ENCODE data around the gene PPP1CB.
"Not testable (repeated sequence)": the region's sequence is repeated elsewhere in the genome, so short reads cannot be mapped to it uniquely, and the experiment has no call there.

PPP1CB gene

GRCh38 chr2:28737655-28738054, 14.0 kb upstream of the PPP1CB start:
- DNase-seq (ENCODE audit: low read depth) = no peak
- H3K4me3 ChIP-seq (ENCODE audit: low read depth, low read length) = no peak overlapping the region

DNA sequence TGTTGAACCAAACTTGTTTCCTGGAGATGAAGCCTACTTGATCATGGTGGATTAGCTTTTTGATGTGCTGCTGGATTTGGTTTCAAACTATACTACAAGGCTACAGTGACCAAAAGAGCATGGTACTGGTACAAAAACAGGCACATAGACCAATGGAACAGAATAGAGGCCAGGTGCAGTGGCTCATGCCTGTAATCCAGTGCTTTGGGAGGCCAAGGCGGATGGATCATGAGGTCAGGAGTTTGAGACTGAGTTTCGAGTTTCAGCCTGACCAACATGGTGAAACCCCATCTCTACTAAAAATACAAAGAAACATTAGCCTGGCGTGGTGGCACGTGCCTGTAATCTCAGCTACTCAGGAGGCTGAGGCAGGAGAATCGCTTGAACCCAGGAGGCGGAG, 9.0 kb upstream of the PPP1CB start:
- H3K4me3 ChIP-seq (ENCODE audit: low read depth, low read length); DNase-seq (ENCODE audit: low read depth): not testable (repeated sequence)

- H3K4me3 ChIP-seq (ENCODE audit: low read depth, low read length) = no peak overlapping the region
- no peak for DNase-seq (ENCODE audit: low read depth)
These were observed 6.4 kb upstream of the PPP1CB start for GRCh38 chr2:28745225-28745624.

DNA sequence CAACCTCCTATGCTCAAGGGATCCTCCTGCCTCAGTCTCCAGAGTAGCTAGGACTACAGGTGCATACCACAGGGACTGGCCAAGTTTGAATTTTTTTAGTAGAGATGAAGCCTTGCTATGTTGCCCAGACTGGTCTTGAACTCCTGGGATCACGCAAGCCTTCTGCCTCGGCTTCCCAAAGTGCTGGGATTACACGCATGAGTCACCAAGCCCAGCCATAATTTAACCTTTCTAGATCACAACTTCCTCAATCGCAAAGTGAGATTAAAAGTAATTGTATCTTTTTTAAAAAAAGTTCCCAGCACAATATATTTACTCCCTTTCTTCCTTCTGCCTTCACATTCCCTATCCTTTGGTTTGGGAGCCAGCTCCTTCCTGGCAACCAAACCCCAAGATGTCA, 5.8 kb upstream of the PPP1CB start:
- DNase-seq (ENCODE audit: low read depth) = no peak
- H3K4me3 ChIP-seq (ENCODE audit: low read depth, low read length) = no peak overlapping the region

GRCh38 chr2:28746429-28747111, 5.1 kb upstream of the PPP1CB start:
- no peak overlapping the region for H3K4me3 ChIP-seq (ENCODE audit: low read depth, low read length)
- DNase-seq (ENCODE audit: low read depth) = no peak

GRCh38 chr2:28747714-28748113, 3.9 kb upstream of the PPP1CB start:
- no peak overlapping the region for H3K4me3 ChIP-seq (ENCODE audit: low read depth, low read length)
- DNase-seq (ENCODE audit: low read depth) = no peak

GRCh38 chr2:28748176-28748575, 3.5 kb upstream of the PPP1CB start:
- no peak overlapping the region for H3K4me3 ChIP-seq (ENCODE audit: low read depth, low read length)
- no peak for DNase-seq (ENCODE audit: low read depth)

DNA sequence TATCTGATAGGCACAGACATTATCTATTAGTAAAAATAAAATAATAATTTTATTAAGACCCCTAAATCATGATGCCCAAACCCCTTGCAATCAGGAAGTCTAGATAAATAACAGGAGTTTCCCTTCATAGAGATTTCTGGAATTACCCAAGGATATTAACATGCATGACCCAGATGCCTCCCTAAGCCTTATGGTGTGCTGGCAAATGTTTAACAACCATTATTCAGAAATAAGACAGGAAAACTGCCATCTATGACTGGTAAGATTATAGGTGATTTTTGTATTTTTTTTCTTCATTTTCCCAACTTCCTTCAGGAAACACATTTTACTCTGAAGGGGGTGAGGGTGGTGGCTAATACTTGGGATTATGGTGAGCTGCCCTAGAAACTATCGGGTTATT, 2.7 kb upstream of the PPP1CB start:
- no peak overlapping the region for H3K4me3 ChIP-seq (ENCODE audit: low read depth, low read length)
- no peak for DNase-seq (ENCODE audit: low read depth)

- no peak for DNase-seq (ENCODE audit: low read depth)
- no peak overlapping the region for H3K4me3 ChIP-seq (ENCODE audit: low read depth, low read length)
These were observed 2.1 kb upstream of the PPP1CB start for GRCh38 chr2:28749526-28749925.

GRCh38 chr2:28750316-28751251, 1.0 kb upstream of the PPP1CB start:
- no peak for DNase-seq (ENCODE audit: low read depth)
- H3K4me3 ChIP-seq (ENCODE audit: low read depth, low read length) = peak overlapping the region; percentile 95

GRCh38 chr2:28751956-28752630, 463 bp downstream of the PPP1CB start:
- no peak for DNase-seq (ENCODE audit: low read depth)

GRCh38 chr2:28752631-28753376, 1.2 kb downstream of the PPP1CB start:
- no peak for DNase-seq (ENCODE audit: low read depth)
- H3K4me3 ChIP-seq (ENCODE audit: low read depth, low read length) = peak overlapping the region; percentile 95

More at GRCh38 chr2:28751956-28752630, 463 bp downstream of the PPP1CB start:
- H3K4me3 ChIP-seq (ENCODE audit: low read depth, low read length) = peak overlapping the region; percentile 95

- DNase-seq (ENCODE audit: low read depth) = no peak
- H3K4me3 ChIP-seq (ENCODE audit: low read depth, low read length) = peak overlapping the region; percentile 95
These were observed 2.7 kb downstream of the PPP1CB start for GRCh38 chr2:28754321-28754720.

GRCh38 chr2:28755421-28755820, 3.8 kb downstream of the PPP1CB start:
- peak overlapping the region; percentile 14 for H3K4me3 ChIP-seq (ENCODE audit: low read depth, low read length)
- no peak for DNase-seq (ENCODE audit: low read depth)

DNA sequence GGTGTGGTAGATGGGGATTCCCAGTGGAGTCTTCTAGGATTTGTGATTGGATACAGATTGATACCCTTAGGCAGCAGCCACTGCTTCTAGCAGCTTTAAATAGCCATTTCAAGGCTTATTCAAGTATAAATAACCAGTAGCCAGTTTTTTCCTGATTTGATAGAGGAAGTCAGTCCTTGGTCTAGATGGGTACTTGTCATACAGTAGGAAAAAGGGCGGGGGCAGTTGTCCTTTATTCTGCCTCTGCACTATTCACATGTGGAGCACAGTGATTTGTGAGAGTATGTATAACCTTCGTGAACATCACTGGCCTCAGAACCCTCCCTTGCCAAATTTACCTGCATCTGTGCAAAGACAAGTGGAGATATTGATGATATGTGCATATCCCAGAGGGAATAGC, 6.8 kb downstream of the PPP1CB start:
- no peak for DNase-seq (ENCODE audit: low read depth)
- H3K4me3 ChIP-seq (ENCODE audit: low read depth, low read length) = no peak overlapping the region

DNA sequence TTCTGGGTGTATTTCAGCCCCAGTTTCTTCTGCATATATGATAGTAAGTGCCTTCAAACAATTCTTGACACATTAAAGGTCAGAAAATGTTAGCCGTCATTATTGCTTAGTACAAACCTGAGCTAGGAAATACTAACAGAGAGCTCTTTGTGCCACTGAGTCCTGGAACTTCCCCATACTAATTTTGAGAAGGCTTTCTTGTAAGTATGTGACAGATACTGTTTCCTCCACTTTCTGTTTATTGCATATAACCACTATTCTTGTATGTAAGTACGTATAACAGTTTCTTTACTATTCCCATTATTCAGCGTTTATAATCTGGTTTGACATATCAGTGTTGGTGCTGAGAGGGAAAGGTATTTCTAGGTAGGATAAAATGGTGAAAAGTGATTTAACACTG, 9.8 kb downstream of the PPP1CB start:
- DNase-seq (ENCODE audit: low read depth) = no peak
- H3K4me3 ChIP-seq (ENCODE audit: low read depth, low read length) = no peak overlapping the region

GRCh38 chr2:28764909-28765711, 13.5 kb downstream of the PPP1CB start:
- peak; percentile 13 for DNase-seq (ENCODE audit: low read depth)
- no peak overlapping the region for H3K4me3 ChIP-seq (ENCODE audit: low read depth, low read length)

- H3K4me3 ChIP-seq (ENCODE audit: low read depth, low read length) = no peak overlapping the region
- no peak for DNase-seq (ENCODE audit: low read depth)
These were observed 14.4 kb downstream of the PPP1CB start for GRCh38 chr2:28766070-28766469.

DNA sequence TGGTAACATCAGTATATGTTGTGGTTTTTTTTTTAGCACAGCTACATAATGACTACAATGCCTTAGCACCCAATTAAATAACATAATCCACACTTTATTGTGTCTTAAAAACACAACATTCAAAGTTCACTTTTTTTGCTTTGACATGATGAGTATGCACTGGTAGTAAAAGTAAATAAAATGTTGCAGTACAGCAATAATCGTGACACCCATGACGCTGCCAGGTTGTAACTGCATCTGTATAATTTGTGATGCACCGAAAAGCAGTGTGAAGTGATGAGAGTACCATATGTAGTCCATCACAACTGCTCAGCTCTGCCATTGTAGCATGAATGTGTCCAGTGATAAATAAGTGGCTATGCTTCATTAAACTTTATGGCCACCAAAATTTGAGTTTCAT, 15.7 kb downstream of the PPP1CB start:
- H3K4me3 ChIP-seq (ENCODE audit: low read depth, low read length) = no peak overlapping the region
- no peak for DNase-seq (ENCODE audit: low read depth)
